HG03196 (cell line): ENCODE measurements around the gene NLRP8.
"Not testable (repeated sequence)": the region's sequence is repeated elsewhere in the genome, so short reads cannot be mapped to it uniquely, and the experiment has no call there.

Source experiments
- ATAC-seq: cut with Tn5 transposase; IDR thresholded peaks from one replicate; pipeline ENCODE4 v1.9.1; 2021; ENCODE audit not compliant: unreplicated experiment

Gene NLRP8

GRCh38 chr19:55962186-55962585 is 14.6 kb downstream of the NLRP8 start:
- no peak for ATAC-seq

GRCh38 chr19:55973982-55974381 is 26.4 kb downstream of the NLRP8 start:
- ATAC-seq = no peak

- no peak for ATAC-seq
Measured at GRCh38 chr19:55980415-55980814, 32.8 kb downstream of the NLRP8 start.

- ATAC-seq = no peak
Measured at GRCh38 chr19:55985254-55985653, 37.6 kb downstream of the NLRP8 start.

GRCh38 chr19:55986487-55986886 is 38.9 kb downstream of the NLRP8 start, which contains the start of gene NLRP5:
Gene NLRP5 (plus strand): TSS chr19:55986775.
- no peak for ATAC-seq

GRCh38 chr19:55990831-55991230 is 43.2 kb downstream of the NLRP8 start:
- no peak for ATAC-seq

GRCh38 chr19:55993492-55993891 is 45.9 kb downstream of the NLRP8 start:
- ATAC-seq = no peak

GRCh38 chr19:56014765-56015164 is 67.1 kb downstream of the NLRP8 start:
- ATAC-seq = no peak

GRCh38 chr19:56015756-56016155 is 68.1 kb downstream of the NLRP8 start:
- ATAC-seq = no peak

GRCh38 chr19:56019325-56019724 is 71.7 kb downstream of the NLRP8 start:
- not testable (repeated sequence) for ATAC-seq

GRCh38 chr19:56020355-56020975 is 72.8 kb downstream of the NLRP8 start:
- not testable (repeated sequence) for ATAC-seq

GRCh38 chr19:56026769-56027168 is 79.1 kb downstream of the NLRP8 start:
- no peak for ATAC-seq
